GM12878 (cell line): ENCODE measurements around the gene SYMPK.

ENCODE experiments used
- CBX3 ChIP-seq: fragments of 200-600 bp; sonication (generic); IDR thresholded peaks from 2 replicates; pipeline ENCODE4 v1.6.1; 2016; ENCODE audit warnings: low read depth, borderline replicate concordance
- CEBPB ChIP-seq, 2 experiments: fragments of 150-350 bp in 1 of 2; IDR thresholded peaks; 2 replicates each; pipeline ENCODE4 v1.6.1; 2012 to 2014; ENCODE audit warnings: low read depth in 2 of 2, low read length in 2 of 2, borderline replicate concordance in 1 of 2, inconsistent platforms in 1 of 2
- CTCF ChIP-seq, 3 experiments: IDR thresholded peaks in 2 of 3; conservative IDR thresholded peaks in 1 of 3; 2 replicates each; pipeline ENCODE4 v1.5.1; 2011; ENCODE audit warnings: low read depth in 3 of 3, low read length in 3 of 3, mild to moderate bottlenecking in 3 of 3, control low read depth in 2 of 3, moderate library complexity in 2 of 3, inconsistent platforms in 1 of 3, mixed read lengths in 1 of 3; ENCODE audit not compliant: control insufficient read depth in 2 of 3, insufficient read depth in 1 of 3; ENCODE audit errors: extremely low read depth in 1 of 3
- E2F4 ChIP-seq: IDR thresholded peaks from 2 replicates; pipeline ENCODE4 v1.6.1; 2012; ENCODE audit warnings: low read depth, low read length, improper control_type of control experiment
- ELK1 ChIP-seq: IDR thresholded peaks from 2 replicates; pipeline ENCODE4 v1.6.1; 2012; ENCODE audit warnings: low read depth, low read length, improper control_type of control experiment
- EZH2 ChIP-seq: IDR thresholded peaks from 2 replicates; pipeline ENCODE4 v1.6.1; 2012; ENCODE audit warnings: low read depth, mild to moderate bottlenecking, control low read depth, inconsistent platforms, low read length, borderline replicate concordance; ENCODE audit not compliant: control insufficient read depth
- HCFC1 ChIP-seq: fragments of 150-350 bp; IDR thresholded peaks from 2 replicates; pipeline ENCODE4 v1.6.1; 2014; ENCODE audit warnings: low read length
- MAX ChIP-seq: IDR thresholded peaks from 2 replicates; pipeline ENCODE4 v1.6.1; 2012; ENCODE audit warnings: low read depth, low read length, improper control_type of control experiment
- NR2C1 ChIP-seq: fragments of 450-650 bp; IDR thresholded peaks from 2 replicates; pipeline ENCODE4 v1.6.1; 2017; ENCODE audit warnings: antibody characterized with exemption, mild to moderate bottlenecking, moderate library complexity
- POLR2A ChIP-seq: IDR thresholded peaks from 2 replicates; pipeline ENCODE4 v1.6.1; 2011; ENCODE audit warnings: low read depth, mild to moderate bottlenecking, low read length
- POLR2AphosphoS2 ChIP-seq: IDR thresholded peaks from 2 replicates; pipeline ENCODE4 v1.6.1; 2011; ENCODE audit warnings: low read depth, mild to moderate bottlenecking, low read length, improper control_type of control experiment, moderate library complexity
- POLR2AphosphoS5 ChIP-seq: IDR thresholded peaks from 2 replicates; pipeline ENCODE4 v1.6.1; 2011; ENCODE audit warnings: mild to moderate bottlenecking, low read length, inconsistent platforms
- RAD21 ChIP-seq: IDR thresholded peaks from 2 replicates; pipeline ENCODE4 v1.6.1; 2011; ENCODE audit warnings: mild to moderate bottlenecking, low read depth, low read length, moderate library complexity; ENCODE audit not compliant: insufficient read depth
- REST ChIP-seq: IDR thresholded peaks from 2 replicates; pipeline ENCODE4 v1.6.1; 2012; ENCODE audit warnings: mild to moderate bottlenecking, low read depth, low read length

GRCh38 chr19:45883586-45883880 is 20.6 kb upstream of the SYMPK start:
- no peak for TF ChIP-seq POLR2A
- TF ChIP-seq MAX, result no peak
- TF ChIP-seq ELK1, result no peak
- TF ChIP-seq CEBPB (IDR thresholded peaks at IDR 0.05; ENCODE audit: borderline replicate concordance in 1 of 2, low read depth in 2 of 2, low read length in 2 of 2), result no peak
- TF ChIP-seq NR2C1, result no peak
- TF ChIP-seq CBX3, result no peak
- no peak for TF ChIP-seq REST
- TF ChIP-seq POLR2AphosphoS2, result no peak
- no peak for TF ChIP-seq EZH2
- no peak for TF ChIP-seq CTCF (IDR thresholded peaks at IDR 0.05 in 2 of 3, conservative IDR thresholded peaks at IDR 0.05 in 1 of 3; ENCODE audit: control insufficient read depth in 2 of 3, extremely low read depth in 1 of 3, insufficient read depth in 1 of 3, low read depth in 3 of 3, low read length in 3 of 3)
- TF ChIP-seq POLR2AphosphoS5, result no peak
- TF ChIP-seq E2F4, result no peak
- no peak for TF ChIP-seq RAD21
- no peak for TF ChIP-seq HCFC1
